HG03460 (cell line): ENCODE data around the gene CNGA2.
"Not testable (repeated sequence)": the region's sequence is repeated elsewhere in the genome, so short reads cannot be mapped to it uniquely, and the experiment has no call there.

ENCODE experiments used
- ATAC-seq: cut with Tn5 transposase; IDR thresholded peaks from one replicate; pipeline ENCODE4 v1.9.1; 2021; ENCODE audit not compliant: unreplicated experiment

The CNGA2 gene

DNA sequence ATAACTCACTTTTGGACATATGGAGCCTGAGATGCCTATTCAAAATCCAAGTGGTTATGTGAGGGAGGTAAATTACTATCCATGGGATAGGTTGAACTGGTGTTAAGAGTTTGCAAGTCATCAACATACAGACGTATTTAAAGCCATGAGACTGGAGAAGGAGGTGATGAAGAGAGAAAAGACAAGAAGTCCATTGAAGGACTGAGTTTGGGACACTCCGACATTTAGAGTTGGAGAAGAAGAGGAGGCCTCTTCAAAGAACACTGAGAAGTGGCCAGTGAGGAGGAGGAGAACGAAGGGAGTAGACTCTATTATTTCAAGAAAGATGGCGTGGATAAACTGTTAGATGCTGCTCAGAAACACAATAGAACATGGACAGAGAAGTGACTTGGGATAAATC lies at the start of gene CNGA2:
CNGA2 (plus strand) TSS at position 301 of the 400 bp plus-strand sequence. CDS start 3,738 bp downstream, outside the sequence.
- no peak for ATAC-seq

DNA sequence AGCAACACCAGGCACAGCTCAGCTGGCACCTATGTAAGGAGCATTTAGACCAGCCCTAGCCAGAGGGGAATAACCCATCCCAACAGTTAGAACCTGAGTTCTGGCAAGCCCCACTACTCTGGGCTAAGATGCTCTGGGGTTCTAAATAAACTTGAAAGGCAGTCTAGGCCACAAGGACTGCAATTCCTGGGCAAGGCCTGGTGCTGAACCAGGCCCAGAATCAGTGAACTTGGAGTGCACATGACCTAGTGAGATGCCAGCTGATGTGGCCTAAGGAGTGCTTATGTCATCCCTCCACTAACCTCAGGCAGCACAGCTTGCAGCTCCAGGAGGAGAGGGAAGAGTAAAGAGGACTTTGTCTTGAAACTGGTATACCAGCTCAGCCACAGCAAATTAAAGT lies 46.9 kb upstream of the CNGA2 start:
- ATAC-seq = no peak

DNA sequence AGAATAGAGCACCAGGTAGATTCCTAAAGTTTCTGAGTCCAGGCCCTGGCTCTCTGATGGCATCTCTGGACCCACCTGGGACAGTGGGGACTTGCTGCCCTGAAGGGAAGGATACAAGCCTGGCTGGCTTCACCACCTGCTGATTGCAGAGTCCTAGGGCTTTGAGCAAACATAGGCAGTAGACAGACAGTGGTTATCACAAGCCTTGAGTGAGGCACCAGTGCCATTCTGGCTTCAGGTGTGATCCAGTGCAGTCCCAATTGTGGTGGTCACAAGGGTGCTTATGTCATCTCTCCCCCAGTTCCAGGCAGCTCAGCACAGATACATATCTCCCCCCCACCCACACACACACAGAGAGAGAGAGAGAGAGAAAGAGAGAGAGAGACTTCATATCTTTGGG lies 45.9 kb upstream of the CNGA2 start:
- ATAC-seq = no peak

DNA sequence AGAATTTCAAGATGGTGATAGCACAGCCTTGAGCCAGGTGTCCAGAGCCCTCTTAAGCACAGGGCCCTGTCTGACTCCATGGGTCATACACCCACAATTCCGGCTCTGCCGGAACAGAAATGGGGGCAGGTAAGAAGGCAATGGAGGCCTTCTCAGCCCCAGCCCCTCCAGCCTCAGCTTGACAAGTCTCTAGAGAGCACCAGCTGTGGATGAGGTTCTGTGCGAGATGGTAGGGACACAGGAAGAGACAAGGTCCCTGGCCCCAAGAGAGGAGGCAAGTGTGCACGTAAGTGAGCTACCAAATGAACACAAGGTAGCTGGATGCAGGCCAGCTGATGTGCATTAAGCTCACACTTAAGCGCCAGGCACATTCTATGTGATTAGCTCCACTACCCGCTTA lies 41.7 kb upstream of the CNGA2 start:
- ATAC-seq = no peak

DNA sequence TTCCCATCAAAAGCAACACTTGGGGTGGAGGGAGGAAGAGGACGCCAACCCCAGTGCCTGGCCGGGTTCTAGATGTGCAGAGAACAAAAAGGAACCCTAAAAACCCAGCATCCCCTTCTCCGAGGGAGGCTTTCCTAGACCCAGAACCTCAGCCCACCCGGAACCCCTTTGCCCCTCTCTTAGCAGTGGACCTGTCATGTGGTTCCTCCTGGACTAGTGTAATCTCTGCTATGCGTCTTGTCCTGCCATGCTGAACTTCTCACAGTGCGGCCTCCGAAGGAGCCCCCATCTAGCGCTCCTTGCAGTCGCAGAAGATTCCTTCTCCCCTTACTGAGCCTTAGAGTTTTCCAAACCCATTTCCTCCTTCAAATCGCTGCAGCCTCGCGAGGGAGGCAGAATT lies 40.4 kb upstream of the CNGA2 start:
- no peak for ATAC-seq

DNA sequence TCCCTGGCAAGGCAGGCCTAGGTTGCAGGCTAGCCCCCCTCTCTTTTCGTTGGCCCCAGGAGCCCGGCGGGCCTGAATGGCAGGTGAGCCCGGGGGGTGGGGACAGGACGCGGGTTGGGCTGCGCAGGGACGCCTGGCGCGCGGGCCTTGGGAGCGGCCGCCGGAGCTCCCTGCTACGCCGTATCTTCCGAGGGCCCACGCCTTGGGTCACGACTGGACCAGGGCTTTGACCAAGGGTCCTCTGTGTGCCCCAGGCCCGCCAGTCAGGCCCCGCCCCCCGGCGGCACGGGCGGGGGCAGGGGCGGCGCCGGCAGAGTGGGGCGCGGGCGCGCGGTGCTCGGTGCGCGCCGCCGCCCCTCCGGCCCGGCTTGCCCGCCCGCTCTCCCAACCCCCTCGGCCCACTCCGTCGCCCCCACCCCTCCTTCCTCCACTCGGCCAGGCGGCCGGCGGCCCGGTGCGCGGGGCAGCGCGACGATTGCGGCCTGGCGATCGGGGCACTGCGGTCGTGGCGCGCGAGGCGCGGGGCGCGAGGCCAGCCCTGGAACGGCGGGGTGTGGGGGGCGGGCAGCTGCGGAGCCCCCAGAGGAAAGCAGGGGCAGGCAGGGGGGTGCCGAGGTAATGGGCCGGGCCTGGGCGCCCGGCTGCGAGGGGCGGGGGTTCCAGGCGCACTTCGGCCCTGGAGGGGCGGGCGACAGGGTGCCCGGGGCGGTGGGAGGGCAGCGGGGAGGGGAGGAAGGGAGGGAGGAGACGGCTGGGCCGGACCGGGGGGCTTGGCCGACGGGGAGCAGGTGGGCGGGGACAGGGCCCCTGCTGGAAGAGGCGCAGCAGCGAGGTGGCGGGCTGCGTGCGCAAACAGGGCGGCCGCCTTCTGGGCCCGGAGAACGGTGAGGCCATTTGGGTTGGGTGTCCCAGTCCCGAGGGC lies 39.6 kb upstream of the CNGA2 start, which contains the start of gene PRRG3:
PRRG3 (plus strand) TSS at position 798 of the 922 bp plus-strand sequence. CDS start 3,357 bp downstream, outside the sequence.
- ATAC-seq = no peak

DNA sequence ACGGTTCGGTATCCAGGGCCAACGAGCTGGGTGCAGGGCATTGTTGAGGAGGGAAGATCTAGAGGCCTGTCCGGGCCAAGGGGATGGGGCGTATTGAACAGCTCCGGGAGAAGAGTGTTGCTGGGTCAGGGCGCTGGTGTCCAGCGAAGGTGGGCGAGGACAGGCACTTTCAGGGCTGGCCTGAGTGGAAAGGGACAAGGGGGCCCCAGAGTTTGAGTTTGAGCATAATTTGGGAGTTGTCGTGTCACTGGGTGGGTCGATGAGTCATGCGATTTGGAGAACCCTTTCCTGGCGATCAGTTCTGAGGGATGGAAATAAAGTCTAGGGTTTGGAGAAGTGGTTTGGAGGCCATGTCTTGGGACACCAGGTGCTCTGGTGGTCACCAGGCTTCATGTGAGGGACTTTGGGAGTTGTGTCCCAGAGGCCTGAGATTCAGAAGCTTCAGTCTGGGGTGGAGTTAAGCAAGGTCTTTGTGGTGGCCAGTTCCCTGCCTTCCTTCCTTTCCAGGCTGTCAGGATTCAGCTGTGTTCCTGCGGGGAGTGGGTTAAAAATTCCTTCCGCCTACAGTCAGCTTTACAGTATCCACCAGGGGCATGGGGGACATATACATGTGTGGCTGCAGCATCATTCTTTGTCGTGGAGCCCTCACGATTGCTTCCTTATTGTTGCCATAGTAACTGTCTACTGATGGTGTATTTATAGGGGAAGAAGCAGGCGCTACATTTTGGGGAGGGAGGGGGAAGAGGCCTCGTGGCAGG lies 38.8 kb upstream of the CNGA2 start:
- no peak for ATAC-seq

DNA sequence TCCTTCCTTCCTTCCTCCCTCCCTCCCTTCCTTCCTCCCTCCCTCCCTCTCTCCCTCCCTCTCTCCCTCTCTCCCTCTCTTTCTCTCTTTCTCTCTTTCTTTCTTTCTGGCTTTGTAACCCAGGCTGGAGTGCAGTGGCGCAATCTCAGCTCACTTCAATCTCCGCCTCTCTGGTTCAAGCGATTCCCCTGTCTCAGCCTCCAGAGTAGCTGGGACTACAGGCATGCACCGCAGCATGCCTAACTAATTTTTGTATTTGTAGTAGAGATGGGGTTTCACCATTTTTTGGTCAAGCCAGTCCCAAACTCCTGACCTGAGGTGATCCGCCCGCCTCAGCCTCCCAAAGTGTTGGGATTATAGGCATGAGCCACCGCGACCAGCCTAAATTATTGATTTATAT lies 37.5 kb upstream of the CNGA2 start:
- not testable (repeated sequence) for ATAC-seq

DNA sequence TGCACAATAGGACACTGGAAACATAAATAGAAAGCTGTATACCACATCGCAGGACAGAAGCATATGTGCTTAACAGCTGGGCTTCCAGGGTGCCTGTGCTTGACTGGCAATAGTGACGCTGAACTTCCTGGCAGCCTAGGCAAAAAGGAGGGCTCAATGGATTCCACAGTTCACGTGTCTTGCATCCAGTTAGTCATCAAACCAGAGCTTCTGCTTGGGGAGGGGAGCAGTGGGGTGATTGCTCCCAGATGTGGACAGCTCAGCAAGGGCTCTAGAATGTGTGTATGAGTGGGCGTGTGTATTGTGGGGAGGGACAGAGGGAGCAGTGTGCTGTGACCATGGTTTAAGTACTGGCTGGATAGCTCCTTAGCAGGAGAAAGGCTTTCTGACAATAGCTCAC lies 37.0 kb upstream of the CNGA2 start:
- ATAC-seq = no peak

DNA sequence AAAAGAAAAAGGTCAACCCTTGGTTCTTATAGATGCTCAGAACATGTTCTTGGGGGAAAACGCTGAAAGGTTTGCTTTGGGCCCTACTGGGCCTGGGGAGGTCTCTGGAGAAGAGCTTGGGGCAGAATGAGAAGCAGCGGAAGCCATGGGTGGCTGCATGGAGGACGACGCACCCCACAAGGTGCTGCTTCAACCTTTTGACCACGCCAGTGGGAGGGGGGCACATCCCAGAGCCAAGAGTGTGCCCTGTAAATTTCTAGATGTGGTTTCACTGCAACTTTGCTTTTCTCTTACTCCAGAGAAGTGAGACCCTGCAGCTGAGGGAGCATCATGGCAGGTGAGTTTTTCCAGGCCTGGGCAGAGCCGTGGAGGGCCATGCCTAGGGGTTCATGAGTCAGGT lies 36.1 kb upstream of the CNGA2 start:
- no peak for ATAC-seq

DNA sequence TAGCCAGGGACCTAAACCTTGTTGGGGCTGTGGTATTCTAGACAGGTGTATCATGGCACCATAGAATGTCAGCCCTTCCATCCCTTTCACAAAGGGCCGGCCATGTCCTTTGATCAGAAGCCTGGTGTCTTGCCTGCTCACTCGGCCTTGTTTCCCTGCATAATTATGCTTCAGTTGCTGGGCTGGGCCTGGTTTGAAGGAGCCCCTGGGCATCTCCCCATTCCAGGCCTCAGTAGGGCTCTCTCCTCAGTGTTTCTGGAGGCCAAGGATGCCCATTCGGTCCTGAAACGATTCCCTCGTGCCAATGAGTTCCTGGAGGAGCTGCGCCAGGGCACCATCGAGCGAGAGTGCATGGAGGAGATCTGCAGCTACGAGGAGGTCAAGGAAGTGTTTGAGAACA lies 34.8 kb upstream of the CNGA2 start:
- ATAC-seq = no peak

DNA sequence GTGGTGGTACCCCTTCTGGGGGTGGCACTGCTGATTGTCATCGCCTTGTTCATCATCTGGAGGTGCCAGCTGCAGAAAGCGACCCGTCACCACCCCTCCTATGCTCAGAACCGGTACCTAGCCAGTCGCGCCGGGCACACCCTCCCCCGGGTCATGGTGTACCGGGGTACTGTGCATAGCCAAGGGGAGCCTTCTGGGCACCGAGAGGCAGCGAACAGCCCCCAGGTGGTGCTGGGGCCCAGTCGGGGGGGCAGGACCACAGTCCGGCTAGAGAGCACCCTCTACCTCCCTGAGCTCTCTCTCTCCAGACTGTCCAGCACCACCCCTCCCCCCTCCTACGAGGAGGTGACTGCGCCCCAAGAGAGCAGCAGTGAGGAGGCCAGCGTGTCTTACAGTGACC lies 34.0 kb upstream of the CNGA2 start:
- ATAC-seq = no peak

DNA sequence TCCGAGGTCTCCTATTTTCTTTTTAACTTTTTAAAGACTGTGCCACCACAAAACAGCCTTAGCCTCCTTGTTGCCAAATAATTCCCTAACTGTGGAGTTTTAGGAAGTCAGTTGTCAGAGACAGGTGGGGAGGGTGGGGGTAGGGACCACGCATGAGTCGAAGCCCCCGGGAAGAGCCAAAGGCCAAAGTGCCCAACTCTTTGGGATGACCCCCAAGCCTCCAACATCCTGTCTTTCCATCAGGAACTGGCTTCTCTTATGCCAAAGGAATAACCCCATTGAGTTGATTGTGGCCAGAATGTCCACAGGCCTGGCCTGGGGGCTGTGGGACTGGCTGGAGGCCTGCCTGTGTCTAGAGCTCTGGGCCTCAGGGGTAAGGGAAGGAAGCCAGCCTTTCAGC lies 33.5 kb upstream of the CNGA2 start:
- ATAC-seq = no peak

DNA sequence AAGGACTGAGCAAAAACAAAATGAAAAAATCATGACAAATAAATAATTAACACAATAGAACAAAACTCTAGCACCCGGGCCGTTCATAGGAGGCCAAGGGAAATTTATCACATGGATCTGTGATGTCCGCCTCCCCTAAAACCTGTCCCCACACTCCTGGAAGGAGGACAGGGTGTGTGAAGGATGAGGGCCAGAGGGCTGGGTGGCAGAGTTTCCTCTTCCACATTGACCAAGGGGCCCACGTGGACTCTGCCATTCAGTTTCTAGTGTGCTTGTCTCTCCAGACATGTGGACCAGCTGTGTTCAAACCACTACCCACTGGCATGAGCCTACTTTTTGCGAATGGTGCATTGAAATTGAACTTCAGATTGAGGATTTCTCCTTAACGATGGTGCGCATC lies 33.0 kb upstream of the CNGA2 start:
- ATAC-seq = no peak

DNA sequence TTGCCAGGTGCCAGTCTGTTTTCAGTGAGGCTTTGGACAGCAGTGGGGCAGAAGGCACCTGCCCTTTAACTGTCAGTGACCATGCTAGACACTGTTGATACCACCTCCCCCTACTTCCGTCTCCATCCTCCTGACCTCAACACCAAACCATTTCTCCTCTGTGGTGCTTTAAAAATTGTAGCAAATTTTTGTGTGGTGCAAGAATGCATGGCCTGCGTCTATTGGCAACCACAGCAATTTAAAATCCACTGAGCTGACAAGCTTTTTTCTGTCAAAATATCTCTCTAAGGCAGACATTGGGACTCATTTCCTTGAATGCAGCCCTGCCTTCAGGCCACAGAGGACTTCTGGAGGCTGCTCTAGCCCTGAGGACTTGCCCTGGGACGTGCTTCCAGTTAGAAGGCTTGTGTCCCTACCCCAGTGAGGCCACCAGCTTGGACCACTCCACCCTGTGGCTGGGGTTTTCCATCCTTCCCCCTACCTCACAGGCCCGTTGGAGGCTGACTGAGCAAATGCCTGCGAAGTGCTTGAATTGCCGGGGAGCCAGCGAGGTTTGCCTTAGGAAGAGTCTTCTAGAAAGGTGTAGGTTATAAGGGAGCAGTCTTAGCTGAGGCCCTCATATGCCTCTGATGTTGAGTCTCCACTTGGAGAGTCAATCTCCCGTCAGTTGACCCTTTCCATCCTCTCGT lies 32.4 kb upstream of the CNGA2 start:
- no peak for ATAC-seq

DNA sequence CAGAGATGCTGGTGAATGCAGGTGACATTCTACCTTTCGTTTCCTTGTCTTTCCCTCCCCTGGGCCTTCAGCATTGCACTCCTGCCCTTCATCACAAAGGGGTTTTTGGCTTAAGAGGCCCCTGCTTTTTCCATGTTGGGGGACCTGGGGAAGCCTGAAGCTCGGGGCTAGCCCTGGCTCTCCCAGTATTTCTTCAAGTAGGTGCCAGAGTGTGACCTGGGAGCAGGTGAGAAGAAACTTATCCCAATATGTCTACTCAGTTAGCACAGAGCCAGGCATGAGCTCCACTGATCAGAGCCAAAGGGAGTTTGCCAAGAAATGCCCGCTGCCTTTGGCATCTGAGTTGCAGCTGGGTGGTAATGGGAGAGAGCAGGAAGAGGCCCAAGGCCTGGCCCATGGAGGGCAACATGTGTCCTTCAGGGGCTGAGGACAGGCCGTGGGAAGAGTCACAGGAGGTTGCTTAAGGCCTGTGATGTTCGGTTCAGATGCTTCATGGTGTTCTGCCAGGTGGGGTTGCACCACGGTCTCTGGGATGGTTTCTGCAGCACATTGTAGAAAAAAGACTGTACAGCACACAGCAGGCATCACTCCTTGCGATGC lies 31.7 kb upstream of the CNGA2 start:
- no peak for ATAC-seq

DNA sequence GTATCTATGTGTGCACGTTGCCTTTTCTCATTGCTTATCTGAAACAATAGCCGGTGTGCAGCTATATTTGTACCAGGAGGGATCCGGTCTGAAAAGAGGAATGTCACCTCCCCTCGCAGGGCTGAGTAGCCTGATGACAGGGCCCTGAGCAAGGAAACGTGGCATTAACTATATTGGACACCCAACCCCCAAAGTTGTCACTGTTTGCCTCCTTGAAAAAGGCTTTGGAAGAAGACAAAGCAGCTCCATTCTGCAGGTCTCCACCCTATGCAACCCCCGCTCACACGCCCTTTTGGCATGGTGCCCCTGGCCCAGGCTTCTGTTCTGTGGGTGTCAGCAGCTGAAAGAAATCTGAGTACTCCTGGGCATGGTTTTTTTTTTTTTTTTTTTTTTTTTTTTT lies 31.1 kb upstream of the CNGA2 start:
- ATAC-seq = no peak

DNA sequence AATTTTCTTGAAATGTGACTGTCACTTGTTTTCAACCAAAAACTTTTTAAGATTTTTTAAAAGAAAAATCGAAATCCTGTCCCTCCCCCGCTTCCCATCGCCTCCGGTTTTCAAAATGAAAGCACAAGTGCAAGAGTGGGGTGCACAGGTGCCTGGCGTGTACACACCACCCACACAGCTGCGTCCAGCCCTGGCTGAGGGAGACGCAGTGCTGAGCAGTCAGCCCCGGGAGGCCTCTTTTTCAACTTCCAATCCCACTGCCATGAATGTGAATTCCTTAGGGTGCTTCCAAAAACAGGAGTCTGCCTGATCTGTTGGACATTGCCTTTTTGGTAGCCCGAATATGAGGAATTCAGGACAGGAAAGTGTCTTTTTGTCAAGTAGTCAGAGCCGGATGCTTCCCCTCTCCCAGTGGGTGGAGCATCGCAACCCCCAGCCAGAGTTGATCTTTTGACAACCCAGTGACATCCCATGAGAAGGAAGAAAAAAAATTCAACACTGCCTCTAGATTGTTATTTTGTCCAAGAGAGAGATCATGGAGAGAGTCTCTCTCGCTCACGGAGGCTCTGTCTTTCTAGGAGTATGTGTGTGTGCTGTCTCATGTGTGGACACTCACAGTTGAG lies 30.4 kb upstream of the CNGA2 start:
- no peak for ATAC-seq

DNA sequence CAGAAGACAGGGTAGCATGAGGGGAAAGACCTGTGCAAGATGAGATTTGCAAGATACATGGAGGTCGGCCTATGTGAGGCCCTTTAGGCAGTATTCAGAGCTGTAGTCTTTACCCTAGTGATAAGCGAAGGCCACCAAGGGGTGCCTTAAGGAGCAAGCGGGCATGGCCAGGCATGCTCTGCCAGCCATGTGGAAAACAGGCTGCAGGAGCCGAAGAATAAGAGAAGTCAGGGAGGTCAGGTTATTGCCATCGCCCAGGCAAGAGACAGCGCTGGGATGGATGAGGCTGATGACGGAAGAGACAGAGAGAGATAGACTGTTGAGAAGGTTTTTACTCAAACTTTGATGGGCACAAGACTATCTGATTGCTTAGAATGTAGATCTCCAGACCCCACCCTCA lies 25.7 kb upstream of the CNGA2 start:
- no peak for ATAC-seq

DNA sequence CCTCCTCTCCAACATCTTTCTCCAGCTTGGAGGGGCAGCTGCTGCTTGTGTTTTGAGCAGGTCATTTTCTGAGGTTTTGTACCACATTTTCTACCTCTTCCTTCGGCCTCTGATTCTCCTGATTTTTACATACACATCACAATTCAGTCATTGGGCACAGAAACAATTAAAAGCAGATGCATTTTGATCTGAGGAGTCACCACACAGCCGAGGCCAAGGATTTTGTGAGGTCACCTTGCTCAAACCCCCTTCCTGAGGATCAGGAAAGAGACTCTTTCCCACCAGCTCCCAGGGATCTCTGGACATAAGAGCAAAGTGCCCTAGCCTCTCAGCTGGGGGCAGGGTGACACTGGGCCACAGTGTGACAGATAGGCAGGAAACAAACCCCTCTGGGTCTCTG lies 24.1 kb upstream of the CNGA2 start:
- no peak for ATAC-seq

DNA sequence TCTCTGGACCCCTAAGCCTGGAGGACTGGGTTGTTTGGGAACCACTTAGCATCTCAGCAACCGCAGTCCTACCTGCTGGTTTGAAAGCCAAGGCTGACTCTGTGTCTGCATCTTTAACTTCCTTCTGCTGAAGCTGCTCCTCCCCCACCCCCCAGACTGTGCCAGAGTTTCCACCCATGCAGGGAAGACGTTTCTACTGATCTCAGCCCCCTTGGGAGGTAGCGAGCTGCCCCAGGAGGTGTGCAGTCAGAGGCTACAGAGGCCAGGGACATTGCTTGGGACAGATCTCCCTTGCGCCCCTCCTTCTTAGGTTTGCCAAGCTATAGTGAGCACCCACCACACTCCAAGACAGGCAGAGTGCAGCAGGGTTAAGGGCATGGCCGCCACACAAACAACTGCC lies 23.4 kb upstream of the CNGA2 start:
- no peak for ATAC-seq
